ENCODE results near the gene EMX1.

The EMX1 gene

GRCh38 chr2:72982219-72982618, 64.9 kb downstream of the EMX1 start:
- no peak for DNase-seq

DNA sequence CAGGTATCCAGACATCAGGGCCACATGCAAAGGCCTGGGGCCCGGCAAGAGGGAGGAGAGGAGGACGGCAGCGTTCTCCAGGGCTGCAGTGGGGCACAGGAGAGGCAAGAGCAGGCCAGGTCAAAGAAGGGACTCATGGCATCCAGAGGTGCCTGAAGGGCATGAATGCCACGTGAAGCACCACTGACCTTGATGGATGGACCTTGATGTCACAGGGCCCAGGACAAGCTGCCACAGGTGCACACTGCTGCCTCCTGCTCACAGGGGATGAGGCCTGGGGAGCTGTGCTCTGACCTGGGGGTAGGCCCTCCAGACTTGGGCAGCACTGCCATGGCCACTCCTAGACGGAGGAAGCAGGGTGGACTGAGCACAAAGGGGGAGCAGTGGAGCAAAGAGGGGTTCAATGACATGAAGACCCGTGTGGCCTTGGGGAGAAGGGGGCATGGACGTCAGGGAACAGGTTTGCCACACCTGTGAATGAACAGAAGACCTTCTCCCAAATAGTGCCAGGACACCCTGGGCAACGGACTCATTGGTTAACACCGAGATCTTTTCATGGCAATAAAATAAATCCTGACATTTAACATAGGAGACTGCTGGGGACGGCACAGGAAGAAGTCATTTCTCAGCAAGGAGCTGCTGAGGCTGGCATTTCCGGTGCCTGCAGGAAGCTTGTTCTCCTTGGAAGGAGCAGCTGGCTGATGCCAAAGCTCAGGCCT, 65.6 kb downstream of the EMX1 start:
- no peak for DNase-seq

GRCh38 chr2:72983500-72984161, 66.3 kb downstream of the EMX1 start:
- no peak for DNase-seq

DNA sequence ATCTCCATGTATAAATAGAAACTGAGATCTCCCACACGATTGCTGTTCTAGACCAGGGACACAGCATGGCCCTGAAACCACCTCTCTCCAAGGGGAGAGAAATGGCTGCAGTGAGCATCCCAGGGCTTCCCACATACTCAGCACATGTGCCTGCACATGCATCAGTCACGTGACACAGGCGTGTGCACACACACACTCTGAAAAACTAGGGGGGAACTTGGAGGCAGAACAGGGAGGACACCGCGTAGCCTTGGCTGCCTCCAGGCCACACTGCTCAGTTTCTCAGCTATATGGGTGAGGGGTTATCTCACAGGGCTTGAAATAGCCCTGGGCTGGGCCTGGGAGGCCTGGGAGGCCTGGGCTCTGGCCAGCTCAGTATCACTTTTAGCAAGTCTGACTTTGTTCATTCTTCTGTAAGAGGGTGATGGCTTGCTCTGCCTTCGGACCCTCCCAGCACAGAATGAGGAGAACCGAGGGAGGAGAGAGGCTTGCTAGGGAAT, 66.9 kb downstream of the EMX1 start:
- no peak for DNase-seq
